D341Med (cell line): ENCODE data around the gene INPP4B.
"Not testable (repeated sequence)": the region's sequence is repeated elsewhere in the genome, so short reads cannot be mapped to it uniquely, and the experiment has no call there.

Experiments used
- DNase-seq: peaks from one replicate; pipeline ENCODE4 v3.0.0; 2012; ENCODE audit warnings: low spot score

INPP4B gene

DNA sequence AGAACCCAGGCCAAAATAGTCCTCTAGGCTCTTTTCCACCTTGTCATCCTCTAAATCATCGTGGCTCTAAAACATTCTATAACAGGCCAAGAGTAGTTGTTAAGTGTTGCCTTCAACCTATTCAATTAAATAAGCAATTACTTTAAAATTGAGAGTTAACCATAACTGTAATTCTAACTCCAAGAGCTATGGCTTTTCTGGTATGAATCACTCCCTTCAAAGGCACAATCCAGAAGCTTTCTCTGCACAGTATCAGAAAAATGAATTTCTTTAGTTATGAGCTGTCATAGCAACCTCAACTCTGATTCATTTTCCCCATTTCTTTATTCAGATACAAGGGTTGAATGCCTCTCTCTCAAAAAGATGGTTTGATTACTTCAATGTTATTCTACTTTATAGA is 21.7 kb downstream of the INPP4B start:
- DNase-seq: no peak

DNA sequence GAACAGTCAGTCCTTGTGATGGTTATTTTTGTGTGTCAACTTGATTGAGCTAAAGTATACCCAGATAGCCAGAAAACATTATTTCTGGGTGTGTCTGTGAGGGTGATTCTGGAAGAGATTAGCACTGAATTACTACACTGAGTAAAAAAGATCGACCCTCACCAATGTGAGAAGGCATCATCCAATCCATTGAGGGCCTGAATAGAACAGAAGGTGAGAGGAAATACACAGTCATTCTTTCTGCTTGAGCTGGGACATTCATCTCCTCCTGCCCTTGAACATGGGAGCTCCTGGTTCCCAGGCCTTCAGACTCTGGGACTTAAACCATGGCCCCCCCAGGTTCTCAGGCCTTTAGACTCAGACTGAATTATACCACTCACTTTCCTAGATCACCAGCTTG is 22.3 kb downstream of the INPP4B start:
- DNase-seq: no peak

- no peak for DNase-seq
Observed at GRCh38 chr4:142818476-142818875, 27.6 kb downstream of the INPP4B start.

GRCh38 chr4:142818031-142818430 is 28.1 kb downstream of the INPP4B start:
- DNase-seq: no peak

DNA sequence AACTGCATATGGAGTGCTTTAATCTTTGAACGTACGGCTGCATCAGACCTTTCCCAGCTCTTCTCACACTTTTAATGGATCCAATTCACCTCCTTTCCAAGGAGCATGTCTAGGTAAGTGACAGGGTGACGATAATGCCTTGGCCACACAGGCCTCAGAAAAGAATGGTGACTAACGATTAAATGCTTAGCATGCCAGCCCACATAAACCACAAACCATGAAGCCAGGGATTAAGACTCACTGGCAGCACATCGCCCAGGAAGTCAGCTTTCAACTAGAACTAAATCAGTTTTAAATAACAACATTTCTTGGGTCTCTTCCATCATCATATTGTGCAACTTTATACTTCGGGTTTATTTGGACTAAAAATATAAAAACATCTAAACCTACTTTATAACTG is 28.7 kb downstream of the INPP4B start:
- no peak for DNase-seq

DNA sequence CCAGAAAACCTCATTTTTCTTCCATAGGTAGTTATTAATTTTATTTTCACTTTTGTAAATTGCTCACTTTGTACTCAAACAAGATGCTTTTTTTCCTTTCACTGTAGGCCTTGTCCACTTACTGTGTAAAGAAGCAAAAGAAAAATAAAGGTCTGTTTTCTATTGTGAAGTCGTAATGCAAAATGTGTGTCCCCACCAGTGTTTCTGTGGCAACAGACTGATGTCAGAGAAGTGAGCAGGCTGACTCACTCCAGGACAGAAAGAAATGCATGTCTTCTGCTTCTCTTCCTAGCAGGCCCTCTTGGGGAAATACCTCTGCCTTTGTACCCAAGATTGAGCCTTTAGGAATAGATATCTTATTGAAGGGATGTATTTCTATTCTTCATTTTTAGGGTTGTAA is 30.3 kb downstream of the INPP4B start:
- DNase-seq: no peak

DNA sequence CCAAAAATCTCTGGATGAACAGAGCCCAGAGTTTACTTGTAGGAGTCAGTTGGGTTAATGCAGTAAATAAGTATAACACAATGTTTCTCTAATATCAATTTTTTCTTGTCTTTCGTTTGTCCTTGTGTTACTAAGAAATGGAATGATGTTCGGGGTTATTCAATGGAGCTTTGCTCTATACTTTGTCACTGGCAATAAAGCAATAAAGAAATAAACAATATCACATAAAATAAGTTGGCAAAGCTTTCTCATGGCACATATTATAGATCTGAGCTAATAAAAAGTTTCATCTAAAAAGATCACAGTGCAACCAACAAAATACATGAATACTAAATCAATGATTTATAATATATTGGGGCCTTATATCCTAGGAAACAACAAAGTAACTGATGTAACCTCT is 32.7 kb downstream of the INPP4B start:
- DNase-seq: no peak

- no peak for DNase-seq
Observed at GRCh38 chr4:142812091-142812490, 34.0 kb downstream of the INPP4B start.

DNA sequence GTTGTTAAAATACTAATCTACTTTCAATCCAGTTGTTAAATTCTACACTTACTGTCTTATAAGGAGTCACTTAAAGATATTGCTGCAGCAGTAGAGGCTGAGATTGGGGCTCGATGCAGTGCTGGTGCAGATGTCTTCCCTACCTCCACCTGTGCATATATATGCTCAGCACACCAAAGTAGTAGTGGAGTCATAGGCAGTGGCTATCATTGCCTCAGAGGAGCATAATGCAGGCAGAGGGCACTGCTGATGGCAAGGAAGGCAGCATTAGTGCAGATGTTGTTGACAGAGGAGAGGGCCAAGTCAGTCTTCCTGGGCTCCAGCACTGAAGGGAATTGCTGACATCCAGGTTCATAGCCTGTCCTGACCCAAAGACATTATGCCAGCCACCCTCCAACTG is 35.1 kb downstream of the INPP4B start:
- no peak for DNase-seq

DNA sequence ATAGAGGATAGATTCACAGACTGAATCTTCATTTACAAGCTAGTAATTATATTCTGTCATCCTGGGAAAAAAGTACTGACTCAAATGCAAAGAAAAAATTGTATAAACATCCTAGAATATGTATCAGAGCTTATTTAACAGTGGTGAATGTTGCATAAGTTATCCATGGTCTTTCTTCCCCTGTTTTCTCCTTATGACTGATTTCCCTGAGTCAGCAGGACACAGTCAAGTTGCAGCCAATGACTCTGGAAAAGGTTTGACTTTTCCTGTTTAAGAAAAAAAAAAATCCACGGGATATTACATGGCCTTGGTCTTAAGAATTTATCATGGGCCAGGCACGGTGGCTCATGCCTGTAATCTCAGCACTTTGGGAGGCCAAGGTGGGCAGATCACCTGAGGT is 36.5 kb downstream of the INPP4B start:
- no peak for DNase-seq

GRCh38 chr4:142803879-142804278 is 42.2 kb downstream of the INPP4B start:
- not testable (repeated sequence) for DNase-seq

GRCh38 chr4:142801966-142802365 is 44.1 kb downstream of the INPP4B start:
- no peak for DNase-seq

- no peak for DNase-seq
Observed at GRCh38 chr4:142781114-142781513, 65.0 kb downstream of the INPP4B start.

- DNase-seq: no peak
Observed at GRCh38 chr4:142778900-142779299, 67.2 kb downstream of the INPP4B start.

GRCh38 chr4:142778430-142778829 is 67.7 kb downstream of the INPP4B start:
- no peak for DNase-seq

- DNase-seq: no peak
Observed at GRCh38 chr4:142777045-142777743, 68.9 kb downstream of the INPP4B start.

DNA sequence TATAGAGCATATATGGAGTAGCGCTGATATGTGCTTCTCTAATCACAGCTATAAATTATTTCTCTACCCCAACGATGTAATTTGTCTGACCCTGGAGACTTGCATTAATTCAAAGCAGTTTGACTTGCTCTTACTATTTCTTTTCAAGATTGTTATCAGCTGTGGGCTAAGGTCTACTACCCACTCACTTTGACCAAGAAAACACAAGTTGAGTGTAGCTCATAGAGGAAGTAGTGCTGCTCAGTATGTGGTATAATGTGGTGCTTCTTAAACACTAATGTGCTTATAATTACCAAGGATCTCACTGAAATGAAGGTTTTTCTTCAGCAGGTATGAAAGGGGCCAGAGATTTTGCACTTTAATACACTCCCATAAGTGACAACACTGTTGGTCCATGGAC is 70.1 kb downstream of the INPP4B start:
- no peak for DNase-seq

DNA sequence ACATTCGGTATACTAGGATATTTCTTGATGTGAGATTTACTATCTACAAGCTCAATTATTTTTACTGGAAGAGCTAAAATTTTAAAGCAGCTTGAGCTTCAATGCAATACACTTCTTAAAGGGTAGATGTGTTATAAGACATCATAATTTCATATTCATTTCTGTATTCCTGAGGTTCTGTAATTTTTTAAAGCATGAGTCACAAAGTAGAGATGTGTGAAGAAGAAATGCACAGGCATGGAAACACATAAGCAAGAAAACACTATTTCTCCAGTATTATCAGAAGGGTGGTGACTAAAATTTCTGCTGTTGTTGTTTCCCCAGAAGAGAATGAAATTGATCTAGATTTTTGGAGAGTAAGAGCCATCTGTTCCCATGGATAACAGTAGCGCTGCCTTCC is 72.6 kb downstream of the INPP4B start:
- no peak for DNase-seq

DNA sequence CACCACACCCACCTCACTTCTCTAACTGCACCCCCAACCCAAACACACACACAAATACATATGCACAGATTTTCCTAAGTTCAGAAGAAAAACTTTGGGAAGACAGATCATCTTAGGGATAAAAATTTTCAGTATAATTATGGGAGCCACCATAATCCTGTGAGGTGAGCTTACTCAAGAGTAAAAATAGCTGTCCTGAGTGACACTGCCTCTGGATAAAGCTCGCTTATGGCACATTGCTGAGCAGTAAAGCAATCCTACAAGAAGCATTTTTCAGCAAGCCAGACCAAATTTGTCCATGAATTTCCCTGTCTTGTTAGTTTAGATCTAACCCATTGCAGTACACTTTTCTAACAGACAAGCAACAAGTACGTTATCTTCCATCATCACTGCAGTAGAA is 83.8 kb downstream of the INPP4B start:
- no peak for DNase-seq

- DNase-seq: no peak
Observed at GRCh38 chr4:142752202-142752786, 93.8 kb downstream of the INPP4B start.

GRCh38 chr4:142743121-142743825 is 102.8 kb downstream of the INPP4B start:
- DNase-seq: no peak

GRCh38 chr4:142741995-142742394 is 104.1 kb downstream of the INPP4B start:
- DNase-seq: no peak

DNA sequence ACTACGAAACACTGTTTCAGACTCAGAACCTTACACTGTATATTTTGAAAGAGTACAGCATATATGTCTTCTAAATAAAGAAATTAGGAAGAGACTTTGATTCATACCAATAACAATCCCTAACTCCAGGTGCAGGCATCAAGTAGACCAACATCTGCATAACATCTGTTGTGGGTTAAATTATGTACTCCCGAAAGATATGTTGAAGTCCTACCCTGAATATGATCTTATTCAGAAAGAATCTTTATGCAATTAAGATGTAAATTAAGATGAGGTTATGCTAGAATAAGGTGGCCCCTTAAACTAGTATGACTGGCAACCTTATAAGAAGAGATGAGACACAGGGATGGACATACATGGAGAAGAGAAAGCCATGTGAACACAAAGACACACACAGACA is 117.9 kb downstream of the INPP4B start:
- DNase-seq: no peak

DNA sequence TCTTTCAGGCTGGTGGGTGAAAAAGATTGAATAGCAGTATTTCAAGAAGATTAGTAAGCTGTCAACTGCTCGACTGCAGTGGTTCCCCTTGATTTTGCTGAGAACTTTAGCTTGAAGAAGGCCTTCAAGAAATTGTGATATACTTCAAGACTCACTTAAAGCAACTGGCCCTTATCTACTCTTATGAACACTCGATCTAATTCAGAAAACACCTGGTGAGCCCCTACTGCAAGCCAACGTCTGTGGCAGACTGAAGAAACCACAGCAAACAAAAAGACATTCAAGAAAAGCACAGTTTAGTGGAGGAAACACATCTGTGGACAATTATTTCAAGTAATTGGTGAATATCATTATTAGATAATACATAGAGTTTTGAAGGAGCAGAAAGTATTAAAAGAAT is 119.0 kb downstream of the INPP4B start:
- DNase-seq: no peak
